Suprapubic skin (tissue), 2 donors: ENCODE data around the gene DEFB125.

Source experiments
- EP300 ChIP-seq: sonication (generic); formaldehyde crosslinking; IDR thresholded peaks from one replicate; pipeline ENCODE4 v1.6.1; 2017; ENCODE audit warnings: antibody characterized with exemption
- POLR2A ChIP-seq, 2 donors: fragments of 450-650 bp; IDR thresholded peaks; one replicate each; pipeline ENCODE4 v1.6.1; 2017; ENCODE audit warnings: antibody characterized with exemption in 2 of 2, mild to moderate bottlenecking in 2 of 2, moderate library complexity in 2 of 2

- TF ChIP-seq POLR2A (IDR thresholded peaks at IDR 0.05) (no peak), EP300 (no peak)
Measured at GRCh38 chr20:103456-103855, 16.0 kb downstream of the DEFB125 start.
